ENCODE measurements around the gene GALNT15.

DNA sequence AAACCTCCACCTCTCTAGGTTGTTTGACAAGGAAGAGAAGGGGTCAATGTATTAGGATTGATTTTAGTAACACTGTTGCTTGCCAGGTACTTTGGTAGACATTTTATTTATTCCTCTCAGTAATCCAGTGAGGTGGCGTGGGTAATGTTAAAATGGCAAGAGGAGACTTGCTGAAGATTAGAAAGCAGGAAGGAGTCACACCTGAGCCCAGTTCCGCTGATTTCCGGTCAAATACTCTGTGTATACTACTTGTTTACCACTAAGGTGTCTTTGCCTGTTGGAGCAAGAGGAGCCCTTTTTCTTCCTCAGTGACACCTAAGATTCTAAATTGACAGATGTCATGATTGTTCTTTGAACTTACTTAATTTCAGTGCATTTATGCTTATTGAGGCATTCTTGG, 92.2 kb downstream of the GALNT15 start:
- TF ChIP-seq POLR2AphosphoS5 (IDR thresholded peaks at IDR 0.05) (no peak), POLR2A (IDR thresholded peaks at IDR 0.05) (no peak)
- TF ChIP-seq, protein P1, sequence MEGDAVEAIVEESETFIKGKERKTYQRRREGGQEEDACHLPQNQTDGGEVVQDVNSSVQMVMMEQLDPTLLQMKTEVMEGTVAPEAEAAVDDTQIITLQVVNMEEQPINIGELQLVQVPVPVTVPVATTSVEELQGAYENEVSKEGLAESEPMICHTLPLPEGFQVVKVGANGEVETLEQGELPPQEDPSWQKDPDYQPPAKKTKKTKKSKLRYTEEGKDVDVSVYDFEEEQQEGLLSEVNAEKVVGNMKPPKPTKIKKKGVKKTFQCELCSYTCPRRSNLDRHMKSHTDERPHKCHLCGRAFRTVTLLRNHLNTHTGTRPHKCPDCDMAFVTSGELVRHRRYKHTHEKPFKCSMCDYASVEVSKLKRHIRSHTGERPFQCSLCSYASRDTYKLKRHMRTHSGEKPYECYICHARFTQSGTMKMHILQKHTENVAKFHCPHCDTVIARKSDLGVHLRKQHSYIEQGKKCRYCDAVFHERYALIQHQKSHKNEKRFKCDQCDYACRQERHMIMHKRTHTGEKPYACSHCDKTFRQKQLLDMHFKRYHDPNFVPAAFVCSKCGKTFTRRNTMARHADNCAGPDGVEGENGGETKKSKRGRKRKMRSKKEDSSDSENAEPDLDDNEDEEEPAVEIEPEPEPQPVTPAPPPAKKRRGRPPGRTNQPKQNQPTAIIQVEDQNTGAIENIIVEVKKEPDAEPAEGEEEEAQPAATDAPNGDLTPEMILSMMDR (IDR thresholded peaks at IDR 0.05) = no peak

Measured in breast epithelium (tissue), 3 donors.